NCI-H460 (cell line): ENCODE measurements around the gene ZNF688. TPM values are rescaled to one million over a fixed set of nuclear protein-coding genes. Genes with fewer than 3 reads are reported as not detected.
"Not testable (repeated sequence)": the region's sequence is repeated elsewhere in the genome, so short reads cannot be mapped to it uniquely, and the experiment has no call there.

Source experiments
- DNase-seq: peaks from one replicate; pipeline ENCODE4 v3.0.0-alpha.2; 2016; ENCODE audit warnings: low read depth; ENCODE audit errors: extremely low read depth
- total RNA-seq: library from RNA; depleted of rRNA; stranded (reverse); fragments of >200 nt; shearing (Covaris generic); gene quantifications from 2 replicates; pipeline ENCODE4 v1.2.3, GENCODE V29; 2014

The ZNF688 gene
- total RNA-seq, 1 experiment from 2014 or later, result 5.8 TPM

GRCh38 chr16:30535106-30535776 is 36.3 kb downstream of the ZNF688 start:
- DNase-seq, result no peak

GRCh38 chr16:30534368-30535105 is 37.0 kb downstream of the ZNF688 start, which contains the start of gene ZNF747:
TSS of gene ZNF747 (minus strand) at chr16:30534858. CDS start at chr16:30534679, 179 bp downstream.
- DNase-seq, result peak; percentile 77

- no peak for DNase-seq
Observed at GRCh38 chr16:30533748-30534367, 37.7 kb downstream of the ZNF688 start.

- DNase-seq, result no peak
Observed at GRCh38 chr16:30533146-30533522, 38.4 kb downstream of the ZNF688 start.

- DNase-seq, result no peak
Observed at GRCh38 chr16:30532285-30533145, 39.0 kb downstream of the ZNF688 start.

GRCh38 chr16:30530163-30531037 is 41.1 kb downstream of the ZNF688 start:
- no peak for DNase-seq

- DNase-seq, result no peak
Observed at GRCh38 chr16:30528799-30529457, 42.6 kb downstream of the ZNF688 start.

- no peak for DNase-seq
Observed at GRCh38 chr16:30527635-30528178, 43.8 kb downstream of the ZNF688 start.

- peak; percentile 98 for DNase-seq
Observed at GRCh38 chr16:30526823-30527634, 44.5 kb downstream of the ZNF688 start.

- peak; percentile 37 for DNase-seq
Observed at GRCh38 chr16:30526137-30526822, 45.2 kb downstream of the ZNF688 start, which contains the start of gene ZNF768. TSS of gene ZNF768 (minus strand) at chr16:30526566. CDS start at chr16:30526413, 153 bp downstream.

- no peak for DNase-seq
Observed at GRCh38 chr16:30525844-30526136, 45.7 kb downstream of the ZNF688 start.

GRCh38 chr16:30524575-30525568 is 46.6 kb downstream of the ZNF688 start:
- DNase-seq, result no peak

GRCh38 chr16:30523768-30524574 is 47.5 kb downstream of the ZNF688 start:
- no peak for DNase-seq

- not testable (repeated sequence) for DNase-seq
Observed at GRCh38 chr16:30522702-30523463, 48.6 kb downstream of the ZNF688 start.
